Suprapubic skin (tissue), 4 donors: ENCODE results near the gene GSK3B.

ENCODE experiments used
- CTCF ChIP-seq, 2 donors: fragments of 200-600 bp in 1 of 2; fragments of 450-650 bp in 1 of 2; sonication (generic) in 1 of 2; IDR thresholded peaks; one replicate each; pipeline ENCODE4 v1.5.1; 2016 to 2019; ENCODE audit warnings: antibody characterized with exemption in 2 of 2, mild to moderate bottlenecking in 1 of 2, moderate library complexity in 1 of 2
- POLR2A ChIP-seq, 2 donors: fragments of 450-650 bp; IDR thresholded peaks; one replicate each; pipeline ENCODE4 v1.6.1; 2017; ENCODE audit warnings: antibody characterized with exemption in 2 of 2, mild to moderate bottlenecking in 2 of 2, moderate library complexity in 2 of 2
- POLR2AphosphoS5 ChIP-seq, 3 donors: sonication (generic); formaldehyde crosslinking; IDR thresholded peaks; one replicate each; pipeline ENCODE4 v1.6.1; 2017; ENCODE audit warnings: antibody characterized with exemption in 3 of 3

- no peak for TF ChIP-seq POLR2A (IDR thresholded peaks at IDR 0.05)
- no peak for TF ChIP-seq CTCF (IDR thresholded peaks at IDR 0.05)
- TF ChIP-seq POLR2AphosphoS5 (IDR thresholded peaks at IDR 0.05) = no peak
These were observed 65.8 kb downstream of the GSK3B start for GRCh38 chr3:120028271-120029047.
